Body of pancreas (tissue), 4 donors: Measurements from ENCODE around the gene CAMK1D.

ENCODE experiments used
- CTCF ChIP-seq, 7 experiments: fragments of 450-650 bp in 4 of 7; fragments of 200-600 bp in 3 of 7; sonication (generic) in 3 of 7; IDR thresholded peaks; one replicate each; pipeline ENCODE4 v1.5.1; 2016 to 2019; ENCODE audit warnings: antibody characterized with exemption in 7 of 7
- POLR2A ChIP-seq, 3 donors: fragments of 450-650 bp; IDR thresholded peaks; one replicate each; pipeline ENCODE4 v1.6.1; 2016; ENCODE audit warnings: antibody characterized with exemption in 3 of 3, mild to moderate bottlenecking in 2 of 3

GRCh38 chr10:12757351-12757750 lies 408.0 kb downstream of the CAMK1D start:
- TF ChIP-seq CTCF (IDR thresholded peaks at IDR 0.05) (no peak), POLR2A (IDR thresholded peaks at IDR 0.05) (no peak)
